Ascending aorta (tissue), 2 donors: ENCODE measurements around the gene IDUA. TPM values are rescaled to one million over a fixed set of nuclear protein-coding genes. Genes with fewer than 3 reads are reported as not detected.

Experiments used
- DNase-seq, 2 donors: peaks; one replicate each; pipeline ENCODE4 v3.0.0-alpha.2; 2019; ENCODE audit warnings: low spot score in 2 of 2
- H3K27ac ChIP-seq, 2 donors: fragments of 200-600 bp; sonication (generic); one replicate each; pipeline ENCODE4 v1.5.1; 2016 to 2017; ENCODE audit warnings: mild to moderate bottlenecking in 1 of 2
- H3K27me3 ChIP-seq: fragments of 200-600 bp; sonication (generic); one replicate; pipeline ENCODE4 v1.5.1; 2017
- H3K36me3 ChIP-seq, 2 donors: fragments of 200-600 bp; sonication (generic); one replicate each; pipeline ENCODE4 v1.5.1; 2016
- H3K4me1 ChIP-seq, 2 donors: fragments of 200-600 bp; sonication (generic); one replicate each; pipeline ENCODE4 v1.5.1; 2016 to 2017; ENCODE audit warnings: mild to moderate bottlenecking in 1 of 2
- H3K4me3 ChIP-seq, 2 donors: fragments of 200-600 bp; sonication (generic); one replicate each; pipeline ENCODE4 v1.5.1; 2016 to 2017; ENCODE audit warnings: mild to moderate bottlenecking in 1 of 2
- H3K9me3 ChIP-seq, 2 donors: fragments of 200-600 bp; sonication (generic); one replicate each; pipeline ENCODE4 v1.5.1; 2016
- CTCF ChIP-seq, 3 experiments: fragments of 200-600 bp in 2 of 3; fragments of 450-650 bp in 1 of 3; sonication (generic) in 2 of 3; IDR thresholded peaks; one replicate each; pipeline ENCODE4 v1.5.1; 2016 to 2019; ENCODE audit warnings: antibody characterized with exemption in 3 of 3, mild to moderate bottlenecking in 1 of 3, moderate library complexity in 1 of 3
- intact Hi-C: fragments of 100-400 bp; cut with DNase I; formaldehyde crosslinking; loops from one replicate; pipeline ENCODE4 v1.15.1; 2023
- total RNA-seq: library from RNA; depleted of rRNA; stranded (reverse); fragments of >200 nt; gene quantifications from one replicate; pipeline ENCODE4 v1.1.0, GENCODE V29; 2016

IDUA gene
- total RNA-seq, 1 donor from 2014 or later = 118 TPM

- Histone ChIP-seq H3K4me3 (no peak overlapping the region), H3K4me1 (peaks cover 38 to 68% of the 10 kb centered on the region in 2 donors), H3K9me3 (no peaks in the 10 kb centered on the region), H3K27ac (peak overlapping the region in 1 of 2 donors; percentile 81), H3K27me3 (no peaks in the 10 kb centered on the region), H3K36me3 (no peaks in the 10 kb centered on the region)
- TF ChIP-seq CTCF (IDR thresholded peaks at IDR 0.05) = no peak
- intact Hi-C loops = loop anchor here (1.0 to 10.0 kb wide), 3 partner anchors 8 to 302 kb away; partner anchors contain the start of gene UVSSA
- no peak for DNase-seq
Observed at GRCh38 chr4:1042352-1043055, 55.7 kb downstream of the IDUA start.

- Histone ChIP-seq H3K4me3 (no peak overlapping the region), H3K4me1 (peaks cover 38 to 73% of the 10 kb centered on the region in 2 donors), H3K27me3 (no peaks in the 10 kb centered on the region), H3K36me3 (no peaks in the 10 kb centered on the region), H3K9me3 (no peaks in the 10 kb centered on the region), H3K27ac (peak overlapping the region; percentile 5 to 95)
- intact Hi-C loops = loop anchor here (1.0 to 10.0 kb wide), 3 partner anchors 9 to 302 kb away; partner anchors contain the start of gene UVSSA
- no peak for DNase-seq
- no peak for TF ChIP-seq CTCF (IDR thresholded peaks at IDR 0.05)
Observed at GRCh38 chr4:1043162-1043561, 56.3 kb downstream of the IDUA start.

- H3K9me3 ChIP-seq = no peaks in the 10 kb centered on the region
- peak overlapping the region; percentile 80 to 95 for H3K27ac ChIP-seq
- no peaks in the 10 kb centered on the region for H3K27me3 ChIP-seq
- no peak for TF ChIP-seq CTCF (IDR thresholded peaks at IDR 0.05)
- peaks cover 38 to 73% of the 10 kb centered on the region in 2 donors for H3K4me1 ChIP-seq
- intact Hi-C loops = loop anchor here (1.0 to 10.0 kb wide), 4 partner anchors 10 to 301 kb away; partner anchors contain the start of gene UVSSA
- peak; percentile 94 to 99 for DNase-seq
- peak overlapping the region; percentile 35 to 56 for H3K4me3 ChIP-seq
- no peaks in the 10 kb centered on the region for H3K36me3 ChIP-seq
Observed at GRCh38 chr4:1043651-1044468, 57.0 kb downstream of the IDUA start.

- Histone ChIP-seq H3K27ac (peak overlapping the region; percentile 80 to 95), H3K36me3 (no peaks in the 10 kb centered on the region), H3K27me3 (no peaks in the 10 kb centered on the region), H3K4me1 (peaks cover 34 to 67% of the 10 kb centered on the region in 2 donors), H3K4me3 (peak overlapping the region in 1 of 2 donors; percentile 56), H3K9me3 (no peaks in the 10 kb centered on the region)
- intact Hi-C loops = loop anchor here (2.0 to 10.0 kb wide), 2 partner anchors 262 to 300 kb away; partner anchors contain the start of gene UVSSA
- TF ChIP-seq CTCF (IDR thresholded peaks at IDR 0.05) = no peak
- DNase-seq = peak in 1 of 2 donors; percentile 66
Observed at GRCh38 chr4:1044469-1045192, 57.8 kb downstream of the IDUA start.

- no peak for TF ChIP-seq CTCF (IDR thresholded peaks at IDR 0.05)
- Histone ChIP-seq H3K36me3 (no peaks in the 10 kb centered on the region), H3K27ac (peak overlapping the region; percentile 80 to 95), H3K9me3 (no peaks in the 10 kb centered on the region), H3K27me3 (no peaks in the 10 kb centered on the region), H3K4me1 (peaks cover 31 to 62% of the 10 kb centered on the region in 2 donors), H3K4me3 (no peak overlapping the region)
- intact Hi-C loops = loop anchor here (2.0 to 10.0 kb wide), 2 partner anchors 262 to 300 kb away; partner anchors contain the start of gene UVSSA
- DNase-seq = no peak
Observed at GRCh38 chr4:1045193-1045594, 58.4 kb downstream of the IDUA start.
